PC-3 (cell line): ENCODE results near the gene OMA1.

Experiments used
- CTCF ChIP-seq: fragments of 300-600 bp; sonication (generic); conservative IDR thresholded peaks from 2 replicates; pipeline ENCODE4 v1.5.1; 2017; ENCODE audit warnings: antibody characterized with exemption, low read depth, mild to moderate bottlenecking, low read length
- EZH2 ChIP-seq: fragments of 300-600 bp; sonication (generic); IDR thresholded peaks from one replicate; pipeline ENCODE4 v1.6.1; 2017; ENCODE audit warnings: antibody characterized with exemption, mild to moderate bottlenecking, low read length; ENCODE audit not compliant: unreplicated experiment

- TF ChIP-seq CTCF (no peak), EZH2 (no peak)
Observed at GRCh38 chr1:58434181-58434580, 112.3 kb downstream of the OMA1 start.
